ENCODE results near the gene PGBD5. TPM values are rescaled to one million over a fixed set of nuclear protein-coding genes. Genes with fewer than 3 reads are reported as not detected.

The PGBD5 gene
- total RNA-seq, 1 donor, result not detected

DNA sequence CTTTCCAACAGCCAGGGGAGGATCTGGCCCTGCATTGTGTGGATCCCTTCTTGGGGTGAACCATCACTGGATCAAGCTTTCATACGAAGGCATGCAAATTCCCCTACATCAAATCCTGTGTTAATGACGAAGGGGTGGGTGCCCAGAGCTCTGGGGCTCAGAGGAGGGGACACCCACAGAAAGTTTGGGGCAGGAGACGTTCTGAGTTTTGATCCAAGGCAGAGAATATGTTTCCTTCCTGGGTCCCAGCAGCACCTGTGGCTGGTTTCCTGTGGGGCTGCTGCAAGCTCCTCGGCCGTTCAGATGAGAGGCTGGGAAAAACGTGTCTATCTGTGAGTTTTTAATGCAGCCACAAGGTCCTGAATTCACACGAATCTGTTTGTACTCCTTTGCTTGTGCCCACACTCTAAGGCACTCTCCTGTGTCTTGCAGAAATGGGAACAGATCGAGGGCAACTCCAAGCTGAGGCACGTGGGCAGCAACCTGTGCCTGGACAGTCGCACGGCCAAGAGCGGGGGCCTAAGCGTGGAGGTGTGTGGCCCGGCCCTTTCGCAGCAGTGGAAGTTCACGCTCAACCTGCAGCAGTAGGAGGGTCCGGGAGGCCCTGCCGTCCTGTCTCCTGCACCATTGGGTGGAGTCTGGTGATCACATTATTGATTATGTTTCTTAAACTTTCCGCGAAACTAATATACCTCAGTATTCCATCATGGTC is 147.1 kb downstream of the PGBD5 start:
- no peak overlapping the region for H3K4me3 ChIP-seq (ENCODE audit: low read depth, low read length)
- DNase-seq (ENCODE audit: low read depth), result no peak
- TF ChIP-seq, protein P1, sequence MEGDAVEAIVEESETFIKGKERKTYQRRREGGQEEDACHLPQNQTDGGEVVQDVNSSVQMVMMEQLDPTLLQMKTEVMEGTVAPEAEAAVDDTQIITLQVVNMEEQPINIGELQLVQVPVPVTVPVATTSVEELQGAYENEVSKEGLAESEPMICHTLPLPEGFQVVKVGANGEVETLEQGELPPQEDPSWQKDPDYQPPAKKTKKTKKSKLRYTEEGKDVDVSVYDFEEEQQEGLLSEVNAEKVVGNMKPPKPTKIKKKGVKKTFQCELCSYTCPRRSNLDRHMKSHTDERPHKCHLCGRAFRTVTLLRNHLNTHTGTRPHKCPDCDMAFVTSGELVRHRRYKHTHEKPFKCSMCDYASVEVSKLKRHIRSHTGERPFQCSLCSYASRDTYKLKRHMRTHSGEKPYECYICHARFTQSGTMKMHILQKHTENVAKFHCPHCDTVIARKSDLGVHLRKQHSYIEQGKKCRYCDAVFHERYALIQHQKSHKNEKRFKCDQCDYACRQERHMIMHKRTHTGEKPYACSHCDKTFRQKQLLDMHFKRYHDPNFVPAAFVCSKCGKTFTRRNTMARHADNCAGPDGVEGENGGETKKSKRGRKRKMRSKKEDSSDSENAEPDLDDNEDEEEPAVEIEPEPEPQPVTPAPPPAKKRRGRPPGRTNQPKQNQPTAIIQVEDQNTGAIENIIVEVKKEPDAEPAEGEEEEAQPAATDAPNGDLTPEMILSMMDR (IDR thresholded peaks at IDR 0.05; ENCODE audit: insufficient read depth, low read depth, low read length), result no peak

DNA sequence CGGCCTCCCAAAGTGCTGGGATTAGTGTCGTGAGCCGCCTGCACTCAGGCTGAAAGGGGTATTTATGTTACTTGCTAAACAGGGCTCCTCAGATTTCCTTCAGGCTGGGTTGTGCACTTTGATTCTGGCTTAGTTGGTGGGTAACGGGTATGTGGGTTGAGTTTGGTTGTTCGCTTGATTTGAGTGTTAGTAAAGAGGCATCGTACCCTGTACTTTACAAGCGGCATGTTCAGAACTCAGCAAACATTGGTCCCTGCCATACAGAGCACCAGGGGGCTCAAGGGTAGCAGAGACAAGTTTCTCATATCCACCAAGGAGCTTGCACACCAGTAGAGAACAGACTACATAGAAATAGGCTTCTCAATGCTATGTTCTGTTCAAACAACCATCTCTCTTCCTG is 147.8 kb downstream of the PGBD5 start:
- TF ChIP-seq, protein P1 (IDR thresholded peaks at IDR 0.05; ENCODE audit: insufficient read depth, low read depth, low read length), result no peak
- no peak overlapping the region for H3K4me3 ChIP-seq (ENCODE audit: low read depth, low read length)
- no peak for DNase-seq (ENCODE audit: low read depth)

DNA sequence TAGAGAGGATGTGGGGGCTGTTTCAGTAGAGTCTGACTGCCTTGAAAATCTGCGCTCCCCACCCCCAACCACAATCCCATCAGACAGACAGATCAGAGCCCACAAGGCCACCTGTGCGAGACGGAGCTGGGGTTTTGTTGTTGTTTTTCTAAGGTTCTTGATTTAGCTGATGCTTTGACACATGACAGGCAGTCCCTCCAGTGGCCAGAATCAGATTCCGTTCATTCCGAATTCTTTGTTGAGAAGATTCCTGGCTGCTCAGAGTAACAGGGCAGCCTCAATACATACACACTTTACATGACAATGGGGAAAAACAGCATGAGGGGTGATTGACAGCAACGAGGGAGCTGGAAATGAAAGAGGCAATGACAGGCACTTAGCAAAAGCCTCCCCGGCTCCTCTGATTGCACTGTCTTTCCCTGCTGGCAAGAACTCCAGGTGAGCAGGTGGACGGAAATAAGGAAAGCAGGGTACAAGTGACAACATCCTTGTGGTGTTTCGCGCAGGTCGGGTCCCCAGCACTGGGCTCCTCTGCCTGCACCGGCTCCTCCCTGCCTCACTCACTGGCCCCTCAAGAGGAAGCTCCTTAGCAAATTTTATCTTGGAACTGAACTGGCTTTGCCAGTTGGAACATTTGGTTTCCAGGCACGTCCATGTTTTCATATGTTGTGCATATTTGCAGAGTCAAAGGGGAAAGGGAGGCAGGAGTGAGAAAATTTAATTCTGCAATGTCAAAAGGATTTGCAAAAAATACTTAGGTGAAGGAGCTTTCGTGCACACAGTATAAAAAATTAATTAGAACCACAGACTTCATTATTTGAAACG is 148.7 kb downstream of the PGBD5 start:
- DNase-seq (ENCODE audit: low read depth), result peak; percentile 20
- no peak overlapping the region for H3K4me3 ChIP-seq (ENCODE audit: low read depth, low read length)
- TF ChIP-seq, protein P1 (IDR thresholded peaks at IDR 0.05; ENCODE audit: insufficient read depth, low read depth, low read length), result no peak

DNA sequence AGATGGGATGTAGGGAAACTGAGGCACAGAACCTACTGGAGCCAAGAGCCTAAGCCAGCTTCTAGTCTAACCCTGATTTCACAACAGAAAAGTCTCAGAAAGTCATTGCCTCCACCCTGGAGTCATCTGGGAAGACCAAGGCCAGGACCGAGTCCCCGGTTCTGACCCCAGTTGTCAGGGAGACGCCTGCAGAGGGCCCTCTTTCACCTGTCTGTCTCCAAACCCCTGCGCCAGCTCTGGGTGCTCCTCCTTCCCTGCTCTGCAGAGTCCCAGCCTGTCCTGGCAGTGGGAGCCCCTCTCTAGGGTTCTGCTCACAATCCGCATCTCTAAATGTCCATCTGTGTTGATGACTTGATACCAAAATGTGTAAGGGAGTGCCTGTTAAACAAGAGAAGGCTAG is 149.7 kb downstream of the PGBD5 start:
- H3K4me3 ChIP-seq (ENCODE audit: low read depth, low read length), result no peak overlapping the region
- TF ChIP-seq, protein P1 (IDR thresholded peaks at IDR 0.05; ENCODE audit: insufficient read depth, low read depth, low read length), result no peak
- no peak for DNase-seq (ENCODE audit: low read depth)

DNA sequence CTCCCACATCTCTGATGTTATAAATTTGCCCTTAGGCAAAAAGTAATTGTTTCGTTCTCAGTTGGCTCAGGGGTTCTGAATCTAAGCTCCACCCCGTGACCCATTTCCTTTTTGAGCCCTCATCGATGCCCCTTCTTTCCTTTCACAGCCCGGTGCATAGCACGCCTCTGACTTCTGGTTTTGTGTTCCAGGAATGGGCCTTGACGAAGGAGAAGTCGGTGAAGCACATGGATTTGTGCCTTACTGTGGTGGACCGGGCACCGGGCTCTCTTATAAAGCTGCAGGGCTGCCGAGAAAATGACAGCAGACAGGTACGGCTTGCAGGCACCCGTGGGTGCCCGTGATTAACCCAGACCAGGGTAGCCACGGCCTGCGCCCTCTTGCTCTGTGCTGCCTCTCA is 151.9 kb downstream of the PGBD5 start:
- H3K4me3 ChIP-seq (ENCODE audit: low read depth, low read length), result no peak overlapping the region
- no peak for DNase-seq (ENCODE audit: low read depth)
- TF ChIP-seq, protein P1 (IDR thresholded peaks at IDR 0.05; ENCODE audit: insufficient read depth, low read depth, low read length), result no peak

DNA sequence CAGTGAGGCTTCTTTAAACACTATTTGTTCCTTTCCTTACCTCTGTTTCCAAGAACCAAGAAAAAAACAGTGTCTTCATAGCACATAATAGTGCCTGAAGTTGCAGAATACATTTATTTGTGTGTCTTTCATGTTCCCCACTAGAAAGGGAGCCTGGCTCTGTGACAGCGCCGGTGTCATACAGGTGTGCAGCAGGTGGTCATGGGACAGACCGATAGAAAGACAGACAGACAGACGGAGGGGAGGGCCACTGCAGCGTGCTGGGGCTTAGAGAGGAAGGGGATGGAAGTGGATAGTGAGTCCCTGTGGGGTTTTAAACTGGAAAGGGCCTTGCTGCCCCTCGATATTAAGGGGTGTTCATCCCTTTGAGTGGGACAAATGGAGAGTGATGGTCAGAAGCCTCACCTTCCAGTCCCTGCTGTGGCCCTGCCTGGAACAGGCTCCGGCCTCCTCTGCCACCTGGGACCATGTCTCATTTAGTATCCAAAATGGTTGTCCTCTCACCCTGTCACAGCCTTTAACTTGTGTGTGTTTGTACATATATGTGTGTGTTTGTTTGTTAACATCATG is 152.9 kb downstream of the PGBD5 start:
- TF ChIP-seq, protein P1 (IDR thresholded peaks at IDR 0.05; ENCODE audit: insufficient read depth, low read depth, low read length), result no peak
- H3K4me3 ChIP-seq (ENCODE audit: low read depth, low read length), result no peak overlapping the region
- DNase-seq (ENCODE audit: low read depth), result no peak

Data from fibroblast of villous mesenchyme (primary cell).